ENCODE data around the gene PSG5. TPM values are rescaled to one million over a fixed set of nuclear protein-coding genes. Genes with fewer than 3 reads are reported as not detected.

The PSG5 gene
- total RNA-seq (2022; extraction: Qiagen RNA extraction), result 0.31 to 0.63 TPM (median 0.43 TPM) in 5 replicates

GRCh38 chr19:43186311-43186935 is at the start of gene PSG5:
PSG5 (minus strand) TSS chr19:43186536; CDS start chr19:43186405, 131 bp downstream.

GRCh38 chr19:43205471-43206105 is 19.3 kb upstream of the PSG5 start, which contains the start of gene PSG4:
PSG4 (minus strand) TSS chr19:43205638; CDS start chr19:43205536, 102 bp downstream.

Other genes with a start within 250 kb of the PSG5 start
- 0.07 to 0.16 TPM (median 0.10 TPM) in 3 of 5 replicates, not detected in the others for gene PSG7, start 249.3 kb downstream of the PSG5 start, total RNA-seq (2022; extraction: Qiagen RNA extraction)
- gene PSG11, start 160.1 kb downstream of the PSG5 start, total RNA-seq (2022; extraction: Qiagen RNA extraction), result not detected in 5 replicates
- not detected in 5 replicates for gene PSG2, start 103.8 kb downstream of the PSG5 start, total RNA-seq (2022; extraction: Qiagen RNA extraction)
- 0.64 to 0.89 TPM (median 0.74 TPM) in 5 replicates for gene PSG4, start 19.1 kb upstream of the PSG5 start, total RNA-seq (2022; extraction: Qiagen RNA extraction)
- 0.09 to 0.17 TPM (median 0.12 TPM) in 3 of 5 replicates, not detected in the others for gene PSG9, start 83.0 kb upstream of the PSG5 start, total RNA-seq (2022; extraction: Qiagen RNA extraction)
- gene CD177, start 167.2 kb upstream of the PSG5 start, total RNA-seq (2022; extraction: Qiagen RNA extraction), result 0.07 to 0.21 TPM (median 0.10 TPM) in 5 replicates
- not detected in 5 replicates for gene TEX101, start 228.4 kb upstream of the PSG5 start, total RNA-seq (2022; extraction: Qiagen RNA extraction)

All from A549 treated with Mapracorat at 1 μM for 4 hours (cell line).